ENCODE data around the gene AAK1. TPM values are rescaled to one million over a fixed set of nuclear protein-coding genes. Genes with fewer than 3 reads are reported as not detected.

AAK1 gene
- total and polyA plus RNA-seq, 7 donors = 7.8 to 95.2 (median 52.5) TPM

DNA sequence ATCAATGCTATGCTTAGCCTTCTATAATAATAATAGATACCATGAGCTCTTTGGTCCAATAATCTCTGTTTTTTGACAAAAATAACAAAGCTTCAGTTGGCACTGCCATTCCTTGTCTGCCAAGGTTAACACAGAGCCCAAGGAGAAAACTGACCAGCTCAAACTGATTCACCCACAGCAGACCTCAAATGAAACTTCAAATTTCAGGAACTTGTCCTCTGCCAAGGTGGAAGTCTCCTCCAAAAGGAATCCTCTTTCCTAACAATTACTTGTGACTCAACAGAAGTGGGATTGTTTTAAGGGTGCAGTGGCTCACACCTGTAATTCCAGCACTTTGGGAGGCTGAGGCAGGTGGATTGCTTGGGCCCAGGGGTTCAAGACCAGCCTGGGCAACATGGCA, 12.1 kb downstream of the AAK1 start:
- Histone ChIP-seq H3K27me3 (ENCODE audit: insufficient read depth in 3 of 3, low read length in 2 of 3) (no peaks in the 10 kb centered on the region), H3K4me3 (no peak overlapping the region), H3K36me3 (ENCODE audit: insufficient read depth in 1 of 2, low read depth in 1 of 2) (no peaks in the 10 kb centered on the region), H3K27ac (no peak overlapping the region), H3K9me3 (no peaks in the 10 kb centered on the region), H3K4me1 (peaks cover 50% of the 10 kb centered on the region)
- intact Hi-C loops (cut with DNase I) = no loop called here
- ATAC-seq = peak in 1 of 4 donors; percentile 50
- TF ChIP-seq CTCF (IDR thresholded peaks at IDR 0.05) = no peak
- DNase-seq = no peak

DNA sequence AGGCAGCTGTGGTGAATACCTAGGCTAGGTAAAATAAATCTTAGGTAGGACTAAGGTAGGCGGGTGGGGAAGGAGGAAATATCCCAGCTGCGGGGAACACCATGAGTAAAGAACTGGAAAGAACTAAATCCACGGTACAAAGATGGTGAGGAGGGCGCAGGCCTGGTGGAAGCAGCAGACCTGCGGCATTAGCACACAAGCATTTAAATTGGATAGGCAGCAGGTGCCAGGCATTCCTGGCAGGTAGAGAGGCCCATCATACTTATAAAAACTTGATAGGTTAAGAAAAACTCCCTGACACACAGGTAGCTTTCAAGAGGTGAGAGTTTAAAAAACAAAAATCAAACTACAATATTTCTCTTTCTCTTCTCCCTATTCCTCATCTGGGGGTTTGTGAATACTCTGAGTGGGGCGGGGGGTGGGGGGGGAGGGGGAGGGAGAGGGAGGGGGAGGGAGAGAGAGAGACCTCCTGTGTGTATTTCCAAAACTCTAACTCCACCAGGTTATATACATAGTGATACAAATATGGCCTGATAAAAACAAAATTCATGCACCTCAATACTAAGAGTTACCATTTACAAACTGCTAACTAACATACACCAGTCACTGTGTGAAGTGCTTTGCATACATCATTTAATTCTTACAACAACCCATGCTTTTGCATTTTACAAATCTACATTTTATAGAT, 13.5 kb downstream of the AAK1 start:
- H3K27ac ChIP-seq = no peak overlapping the region
- ATAC-seq = no peak
- intact Hi-C loops (cut with DNase I) = no loop called here
- no peaks in the 10 kb centered on the region for H3K27me3 ChIP-seq (ENCODE audit: insufficient read depth in 3 of 3, low read length in 2 of 3)
- no peak overlapping the region for H3K4me3 ChIP-seq
- DNase-seq = no peak
- no peaks in the 10 kb centered on the region for H3K9me3 ChIP-seq
- TF ChIP-seq CTCF (IDR thresholded peaks at IDR 0.05) = no peak
- 88 to 96% (median 94%) methylated on average over 5 to 6 of the region's 6 CpGs for WGBS, 3 donors
- H3K4me1 ChIP-seq = peaks cover 50% of the 10 kb centered on the region
- H3K36me3 ChIP-seq (ENCODE audit: insufficient read depth in 1 of 2, low read depth in 1 of 2) = no peaks in the 10 kb centered on the region

DNA sequence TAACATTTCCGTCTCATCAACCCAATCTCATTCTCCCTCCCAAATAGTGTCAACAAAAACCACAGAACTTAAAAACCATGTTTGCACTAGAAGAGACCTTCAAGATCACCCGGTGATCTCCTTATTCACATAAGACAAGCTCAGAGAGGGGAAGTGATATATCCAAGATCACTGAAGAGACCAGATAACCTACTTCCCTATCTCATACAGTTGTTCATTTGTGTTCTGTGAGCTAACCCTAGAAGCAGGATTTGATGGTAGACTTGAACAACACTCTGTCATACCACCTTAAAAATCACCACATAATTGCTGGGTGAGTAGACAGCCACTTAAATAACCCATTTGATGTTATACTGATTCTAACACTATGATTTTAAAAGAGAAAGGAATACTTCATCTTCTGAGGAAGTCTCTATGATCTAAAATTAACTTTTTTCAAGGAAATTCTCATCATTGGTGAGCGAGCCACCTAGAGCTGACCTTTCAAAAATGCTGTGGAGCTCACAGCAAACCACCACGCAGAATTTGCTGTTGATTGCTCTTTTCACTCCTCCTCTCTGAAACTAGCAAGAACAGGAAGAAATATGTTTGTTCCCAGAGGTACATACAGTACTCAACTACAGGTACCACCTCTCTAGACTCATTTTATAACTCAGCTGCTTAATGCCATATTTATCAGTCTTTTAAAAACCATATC, 15.1 kb downstream of the AAK1 start:
- Histone ChIP-seq H3K9me3 (no peaks in the 10 kb centered on the region), H3K4me3 (no peak overlapping the region), H3K4me1 (peaks cover 50% of the 10 kb centered on the region), H3K27me3 (ENCODE audit: insufficient read depth in 3 of 3, low read length in 2 of 3) (no peaks in the 10 kb centered on the region), H3K27ac (no peak overlapping the region), H3K36me3 (ENCODE audit: insufficient read depth in 1 of 2, low read depth in 1 of 2) (no peaks in the 10 kb centered on the region)
- ATAC-seq (peak in 1 of 4 donors; percentile 13), DNase-seq (no peak)
- intact Hi-C loops (cut with DNase I) = no loop called here
- 83 to 92% (median 84%) methylated on average over 4 of the region's 4 CpGs for WGBS, 3 donors
- TF ChIP-seq CTCF (IDR thresholded peaks at IDR 0.05) = no peak

DNA sequence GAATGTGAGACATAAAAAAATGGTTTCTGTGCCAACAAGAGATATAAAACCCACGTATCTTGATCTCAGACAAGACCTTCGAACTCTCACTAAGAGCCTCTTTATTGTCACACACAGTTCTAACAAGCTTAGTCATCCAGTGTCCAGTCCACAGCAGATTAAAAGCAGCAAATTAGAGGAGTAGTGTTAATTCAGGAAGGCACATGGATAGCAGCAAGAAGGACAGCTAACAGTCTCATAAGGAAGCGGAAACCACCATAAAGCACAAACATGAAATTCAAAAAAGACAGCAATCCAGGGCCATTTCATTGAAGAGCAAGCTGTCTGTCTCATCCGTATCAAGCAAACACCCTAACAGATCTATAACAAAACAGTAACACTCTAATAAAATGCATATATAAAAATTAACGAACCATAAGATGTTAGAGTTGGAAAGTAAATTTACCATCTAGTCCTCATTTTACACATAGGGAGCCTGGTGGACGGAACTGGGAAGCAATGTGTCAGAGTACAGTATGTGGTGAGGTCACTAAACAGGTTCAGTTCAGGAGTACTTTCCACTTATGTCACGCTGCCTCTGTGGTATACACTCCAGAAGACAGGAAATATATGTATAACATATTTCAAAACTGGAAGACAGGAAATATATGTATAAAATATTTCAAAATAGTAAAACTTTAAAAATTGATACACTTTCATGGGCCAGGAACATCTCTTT, 18.3 kb downstream of the AAK1 start:
- ATAC-seq (peak in 3 of 4 donors; percentile 42 to 74 (median 70)), DNase-seq (no peak)
- no peaks in the 10 kb centered on the region for H3K36me3 ChIP-seq (ENCODE audit: insufficient read depth in 1 of 2, low read depth in 1 of 2)
- no peaks in the 10 kb centered on the region for H3K27me3 ChIP-seq (ENCODE audit: insufficient read depth in 3 of 3, low read length in 2 of 3)
- TF ChIP-seq CTCF (IDR thresholded peaks at IDR 0.05) = no peak
- WGBS, 3 donors = 75 to 87% (median 83%) methylated on average over 7 of the region's 7 CpGs
- intact Hi-C loops (cut with DNase I) = no loop called here
- H3K9me3 ChIP-seq = no peaks in the 10 kb centered on the region
- peak overlapping the region; percentile 1 for H3K4me3 ChIP-seq
- H3K27ac ChIP-seq = peak overlapping the region; percentile 11
- H3K4me1 ChIP-seq = peaks cover 38% of the 10 kb centered on the region

Data from psoas muscle (tissue), 8 donors.